ENCODE results near the gene CARNS1.
A peak's percentile ranks its signal among the peaks of the same experiment; 100 is the strongest.

CARNS1 gene

GRCh38 chr11:67428052-67429001, 12.8 kb downstream of the CARNS1 start, which contains the start of gene RPS6KB2:
Gene RPS6KB2, plus strand, starts transcription at chr11:67428494. Its CDS starts 52 bp downstream, at chr11:67428546.
- peak; percentile 97 for DNase-seq (ENCODE audit: low read depth)

- no peak for DNase-seq (ENCODE audit: low read depth)
Measured at GRCh38 chr11:67429038-67429668, 13.7 kb downstream of the CARNS1 start.

GRCh38 chr11:67429722-67430121, 14.2 kb downstream of the CARNS1 start:
- no peak for DNase-seq (ENCODE audit: low read depth)

- no peak for DNase-seq (ENCODE audit: low read depth)
Measured at GRCh38 chr11:67431346-67432249, 16.1 kb downstream of the CARNS1 start.

- DNase-seq (ENCODE audit: low read depth), result no peak
Measured at GRCh38 chr11:67432655-67433349, 17.3 kb downstream of the CARNS1 start.

- no peak for DNase-seq (ENCODE audit: low read depth)
Measured at GRCh38 chr11:67433536-67434394, 18.3 kb downstream of the CARNS1 start.

GRCh38 chr11:67434395-67434881, 19.0 kb downstream of the CARNS1 start:
- no peak for DNase-seq (ENCODE audit: low read depth)

GRCh38 chr11:67435031-67435726, 19.7 kb downstream of the CARNS1 start:
- DNase-seq (ENCODE audit: low read depth), result no peak

- DNase-seq (ENCODE audit: low read depth), result no peak
Measured at GRCh38 chr11:67435727-67436458, 20.4 kb downstream of the CARNS1 start.

- DNase-seq (ENCODE audit: low read depth), result no peak
Measured at GRCh38 chr11:67436459-67437081, 21.1 kb downstream of the CARNS1 start.

GRCh38 chr11:67437082-67437808, 21.8 kb downstream of the CARNS1 start, which contains the start of gene PTPRCAP:
Gene PTPRCAP, minus strand, starts transcription at chr11:67437682. Its CDS starts 63 bp downstream, at chr11:67437619.
- DNase-seq (ENCODE audit: low read depth), result no peak

GRCh38 chr11:67437809-67438157, 22.3 kb downstream of the CARNS1 start:
- DNase-seq (ENCODE audit: low read depth), result no peak

- no peak for DNase-seq (ENCODE audit: low read depth)
Measured at GRCh38 chr11:67438158-67438902, 22.9 kb downstream of the CARNS1 start.

- DNase-seq (ENCODE audit: low read depth), result peak; percentile 31
Measured at GRCh38 chr11:67439321-67440228, 24.1 kb downstream of the CARNS1 start.

GRCh38 chr11:67440229-67441097, 25.0 kb downstream of the CARNS1 start:
- DNase-seq (ENCODE audit: low read depth), result no peak

Measured in fibroblast of gingiva (primary cell).